Measurements from ENCODE around the gene CTSD. TPM values are rescaled to one million over a fixed set of nuclear protein-coding genes. Genes with fewer than 3 reads are reported as not detected.

The CTSD gene
- polyA plus RNA-seq, 2 of the 4 experiments (the other 2 are of a cell fraction), result 74.0 to 310 TPM

GRCh38 chr11:1785749-1786413 lies 22.2 kb upstream of the CTSD start:
- H3K4me1 ChIP-seq, result peaks cover 24% of the 10 kb centered on the region
- H3K4me2 ChIP-seq, result no peak overlapping the region
- DNase-seq (ENCODE audit: low read depth in 1 of 2, low spot score in 1 of 2) (no peak), FAIRE-seq (no peak), ATAC-seq (peak in 1 of 2 experiments; percentile 35; a peak in 2 of 6 replicates)
- TF ChIP-seq, protein P1, sequence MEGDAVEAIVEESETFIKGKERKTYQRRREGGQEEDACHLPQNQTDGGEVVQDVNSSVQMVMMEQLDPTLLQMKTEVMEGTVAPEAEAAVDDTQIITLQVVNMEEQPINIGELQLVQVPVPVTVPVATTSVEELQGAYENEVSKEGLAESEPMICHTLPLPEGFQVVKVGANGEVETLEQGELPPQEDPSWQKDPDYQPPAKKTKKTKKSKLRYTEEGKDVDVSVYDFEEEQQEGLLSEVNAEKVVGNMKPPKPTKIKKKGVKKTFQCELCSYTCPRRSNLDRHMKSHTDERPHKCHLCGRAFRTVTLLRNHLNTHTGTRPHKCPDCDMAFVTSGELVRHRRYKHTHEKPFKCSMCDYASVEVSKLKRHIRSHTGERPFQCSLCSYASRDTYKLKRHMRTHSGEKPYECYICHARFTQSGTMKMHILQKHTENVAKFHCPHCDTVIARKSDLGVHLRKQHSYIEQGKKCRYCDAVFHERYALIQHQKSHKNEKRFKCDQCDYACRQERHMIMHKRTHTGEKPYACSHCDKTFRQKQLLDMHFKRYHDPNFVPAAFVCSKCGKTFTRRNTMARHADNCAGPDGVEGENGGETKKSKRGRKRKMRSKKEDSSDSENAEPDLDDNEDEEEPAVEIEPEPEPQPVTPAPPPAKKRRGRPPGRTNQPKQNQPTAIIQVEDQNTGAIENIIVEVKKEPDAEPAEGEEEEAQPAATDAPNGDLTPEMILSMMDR (IDR thresholded peaks at IDR 0.05), result no peak
- ChIA-PET CTCF (interaction anchor here (0.7 to 3.4 kb wide), 10 partner anchors 13 to 371 kb away, joined by 3 to 12 read pairs (median 3); no protein-coding TSS in a partner anchor), POLR2A (interaction anchor here (0.6 kb wide), 1 partner anchor 53 kb away, joined by 4 read pairs; the partner anchor contains the start of gene TNNI2)
- no peaks in the 10 kb centered on the region for H3K9me3 ChIP-seq
- no peak overlapping the region for H3K27ac ChIP-seq
- no peak overlapping the region for H3K4me3 ChIP-seq
- 85% methylated on average over 19 of the region's 21 CpGs for WGBS (ENCODE audit: missing lambda C conversion rate)

DNA sequence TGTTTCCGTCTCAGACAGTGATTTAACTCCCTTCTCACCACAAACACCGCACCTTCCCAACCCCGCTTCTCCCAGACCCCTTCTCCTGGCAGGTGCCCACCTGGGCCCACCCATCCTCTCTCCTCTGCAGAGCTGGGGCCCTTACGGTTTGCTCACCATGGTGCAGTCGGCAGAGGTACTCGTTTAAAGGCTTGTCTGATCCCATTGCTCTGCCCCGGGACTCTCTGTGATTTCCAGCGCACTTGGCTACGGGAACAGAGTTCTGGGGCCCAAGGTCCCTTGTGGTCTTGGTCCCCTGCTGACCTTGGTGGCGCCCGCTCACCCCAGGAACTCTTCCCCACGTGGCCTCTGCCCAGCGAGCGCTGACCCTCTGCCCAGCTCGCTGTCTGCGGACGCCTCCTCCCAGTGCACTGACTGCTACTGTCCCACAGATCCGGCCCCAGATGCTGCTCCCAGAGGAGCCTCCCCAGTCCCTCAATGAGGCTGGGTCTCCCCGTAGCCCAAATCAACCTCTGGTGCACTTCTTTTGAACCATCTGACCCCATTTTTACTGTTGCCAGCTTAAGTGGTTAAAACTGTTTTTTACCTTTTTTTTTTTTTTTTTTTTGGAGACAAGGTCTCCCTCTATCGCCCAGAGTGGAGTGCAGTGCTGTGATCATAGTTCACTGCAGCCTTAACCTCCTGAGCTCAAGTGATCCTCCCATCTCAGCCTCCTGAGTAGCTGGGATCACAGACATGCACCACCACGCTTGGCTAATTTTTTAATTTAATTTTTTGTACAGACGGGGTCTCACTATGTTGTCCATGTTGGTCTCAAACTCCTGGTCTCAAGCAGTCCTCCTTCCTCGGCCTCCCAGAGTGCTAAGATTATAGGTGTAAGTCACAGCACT lies 21.3 kb upstream of the CTSD start:
- peak overlapping the region in 1 of 2 experiments; percentile 60; a peak in 2 of 6 replicates for H3K27ac ChIP-seq
- ChIA-PET CTCF (interaction anchor here (0.6 to 3.4 kb wide), 11 partner anchors 10 to 464 kb away, joined by 3 to 13 read pairs (median 4); no protein-coding TSS in a partner anchor), POLR2A (no interaction called here)
- 85% methylated on average over 21 of the region's 23 CpGs for WGBS (ENCODE audit: missing lambda C conversion rate)
- H3K9me3 ChIP-seq, result no peaks in the 10 kb centered on the region
- peak in 1 of 2 experiments; percentile 33; a peak in 1 of 6 replicates for ATAC-seq
- H3K4me2 ChIP-seq, result no peak overlapping the region
- no peak overlapping the region for H3K4me3 ChIP-seq
- FAIRE-seq, result no peak
- peaks cover 24% of the 10 kb centered on the region for H3K4me1 ChIP-seq
- DNase-seq (ENCODE audit: low read depth in 1 of 2, low spot score in 1 of 2), result no peak
- 0 out of 5 replicates have a peak, but pooled peaks of 1 of the 2 experiments have one; percentile 12 for TF ChIP-seq RAD21 (conservative IDR thresholded peaks at IDR 0.05 in 1 of 2, IDR thresholded peaks at IDR 0.05 in 1 of 2)
- TF ChIP-seq BCL3 (IDR thresholded peaks at IDR 0.05), result no peak
- TF ChIP-seq, protein P2, sequence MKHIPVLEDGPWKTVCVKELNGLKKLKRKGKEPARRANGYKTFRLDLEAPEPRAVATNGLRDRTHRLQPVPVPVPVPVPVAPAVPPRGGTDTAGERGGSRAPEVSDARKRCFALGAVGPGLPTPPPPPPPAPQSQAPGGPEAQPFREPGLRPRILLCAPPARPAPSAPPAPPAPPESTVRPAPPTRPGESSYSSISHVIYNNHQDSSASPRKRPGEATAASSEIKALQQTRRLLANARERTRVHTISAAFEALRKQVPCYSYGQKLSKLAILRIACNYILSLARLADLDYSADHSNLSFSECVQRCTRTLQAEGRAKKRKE (CRISPR knock-in tag; IDR thresholded peaks at IDR 0.05; ENCODE audit: low read depth), result no peak
- TF ChIP-seq HEYL (CRISPR knock-in tag; IDR thresholded peaks at IDR 0.05), result no peak
- no peak for TF ChIP-seq FOXS1 (CRISPR knock-in tag; IDR thresholded peaks at IDR 0.05)
- TF ChIP-seq, protein P3, sequence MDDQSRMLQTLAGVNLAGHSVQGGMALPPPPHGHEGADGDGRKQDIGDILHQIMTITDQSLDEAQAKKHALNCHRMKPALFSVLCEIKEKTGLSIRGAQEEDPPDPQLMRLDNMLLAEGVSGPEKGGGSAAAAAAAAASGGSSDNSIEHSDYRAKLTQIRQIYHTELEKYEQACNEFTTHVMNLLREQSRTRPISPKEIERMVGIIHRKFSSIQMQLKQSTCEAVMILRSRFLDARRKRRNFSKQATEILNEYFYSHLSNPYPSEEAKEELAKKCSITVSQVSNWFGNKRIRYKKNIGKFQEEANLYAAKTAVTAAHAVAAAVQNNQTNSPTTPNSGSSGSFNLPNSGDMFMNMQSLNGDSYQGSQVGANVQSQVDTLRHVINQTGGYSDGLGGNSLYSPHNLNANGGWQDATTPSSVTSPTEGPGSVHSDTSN (IDR thresholded peaks at IDR 0.05), result no peak

DNA sequence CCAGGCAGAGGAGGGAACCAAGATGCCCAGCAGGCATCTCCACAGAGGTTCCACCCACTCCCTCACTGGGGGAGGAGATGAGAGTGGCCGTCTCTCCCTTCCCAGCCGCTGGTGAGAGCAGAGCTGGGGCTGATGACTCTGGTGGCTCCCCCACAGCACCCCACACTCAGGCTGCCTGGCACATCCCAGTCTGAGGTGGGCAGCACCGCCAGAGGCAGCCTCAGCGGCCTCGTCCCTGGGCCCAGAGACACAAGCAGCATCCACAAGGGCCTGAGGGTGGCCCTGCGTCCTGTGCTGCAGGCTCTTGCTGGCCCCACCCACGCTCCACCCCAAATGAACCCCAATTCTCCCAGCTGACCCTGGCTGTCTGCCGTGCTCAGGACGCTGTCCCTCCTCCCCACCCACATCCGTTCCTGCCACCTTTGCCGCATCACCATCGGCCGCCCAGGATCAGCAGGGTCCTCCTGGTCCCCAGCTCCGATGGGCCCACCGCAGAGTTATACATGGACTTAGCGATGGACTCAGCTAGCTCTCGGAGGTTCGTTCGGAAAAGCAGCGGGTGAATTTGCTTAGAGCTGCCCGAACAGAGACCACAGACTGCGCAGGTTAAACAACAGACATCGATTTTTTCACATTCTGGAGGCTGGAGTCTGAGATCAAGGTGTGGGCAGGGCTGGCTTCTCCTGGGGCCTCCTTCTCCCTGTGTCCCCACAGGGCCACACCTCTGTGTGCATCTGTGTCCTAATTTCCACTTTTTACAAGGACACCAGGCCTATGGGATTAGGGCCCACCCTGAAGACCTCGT lies 20.2 kb upstream of the CTSD start:
- ChIA-PET POLR2A (no interaction called here), CTCF (interaction anchor here (0.6 to 2.5 kb wide), 7 partner anchors 8 to 465 kb away, joined by 3 to 13 read pairs (median 4); no protein-coding TSS in a partner anchor)
- H3K9me3 ChIP-seq, result no peaks in the 10 kb centered on the region
- H3K4me1 ChIP-seq, result peaks cover 24% of the 10 kb centered on the region
- WGBS (ENCODE audit: missing lambda C conversion rate), result 79% methylated on average over 15 of the region's 24 CpGs
- no peak overlapping the region for H3K4me3 ChIP-seq
- H3K27ac ChIP-seq, result peak overlapping the region; percentile 45 to 75; a peak in 4 of 6 replicates
- FAIRE-seq (no peak), ATAC-seq (no peak), DNase-seq (ENCODE audit: low read depth in 1 of 2, low spot score in 1 of 2) (no peak)
- H3K4me2 ChIP-seq, result no peak overlapping the region; the same call in 2 of the 3 replicates
- TF ChIP-seq ESRRA (IDR thresholded peaks at IDR 0.05; ENCODE audit: borderline replicate concordance, low read length) (no peak), FOSB (CRISPR knock-in tag; IDR thresholded peaks at IDR 0.05) (no peak)
- TF ChIP-seq, protein P4, sequence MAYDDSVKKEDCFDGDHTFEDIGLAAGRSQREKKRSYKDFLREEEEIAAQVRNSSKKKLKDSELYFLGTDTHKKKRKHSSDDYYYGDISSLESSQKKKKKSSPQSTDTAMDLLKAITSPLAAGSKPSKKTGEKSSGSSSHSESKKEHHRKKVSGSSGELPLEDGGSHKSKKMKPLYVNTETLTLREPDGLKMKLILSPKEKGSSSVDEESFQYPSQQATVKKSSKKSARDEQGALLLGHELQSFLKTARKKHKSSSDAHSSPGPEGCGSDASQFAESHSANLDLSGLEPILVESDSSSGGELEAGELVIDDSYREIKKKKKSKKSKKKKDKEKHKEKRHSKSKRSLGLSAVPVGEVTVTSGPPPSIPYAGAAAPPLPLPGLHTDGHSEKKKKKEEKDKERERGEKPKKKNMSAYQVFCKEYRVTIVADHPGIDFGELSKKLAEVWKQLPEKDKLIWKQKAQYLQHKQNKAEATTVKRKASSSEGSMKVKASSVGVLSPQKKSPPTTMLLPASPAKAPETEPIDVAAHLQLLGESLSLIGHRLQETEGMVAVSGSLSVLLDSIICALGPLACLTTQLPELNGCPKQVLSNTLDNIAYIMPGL (CRISPR knock-in tag; IDR thresholded peaks at IDR 0.05; ENCODE audit: borderline replicate concordance), result no peak
- TF ChIP-seq, protein P3 (IDR thresholded peaks at IDR 0.05), result no peak

Data from A549 (cell line).